ENCODE measurements around the gene KRTAP9-2.
"Not testable (repeated sequence)": the region's sequence is repeated elsewhere in the genome, so short reads cannot be mapped to it uniquely, and the experiment has no call there.

Gene KRTAP9-2

GRCh38 chr17:41271858-41272257, 45.4 kb downstream of the KRTAP9-2 start:
- TF ChIP-seq MAX (IDR thresholded peaks at IDR 0.05) (no peak), ZBTB7A (IDR thresholded peaks at IDR 0.05; ENCODE audit: low read depth) (no peak), USF1 (IDR thresholded peaks at IDR 0.05) (no peak), TEAD4 (IDR thresholded peaks at IDR 0.05) (no peak), CREB1 (IDR thresholded peaks at IDR 0.05; ENCODE audit: low read depth) (no peak), EGR1 (IDR thresholded peaks at IDR 0.05) (no peak), EP300 (IDR thresholded peaks at IDR 0.05; ENCODE audit: borderline replicate concordance) (no peak), YY1 (IDR thresholded peaks at IDR 0.05; ENCODE audit: low read depth) (no peak), TCF12 (IDR thresholded peaks at IDR 0.05; ENCODE audit: low read depth) (no peak), CEBPB (IDR thresholded peaks at IDR 0.05) (no peak), FOXM1 (IDR thresholded peaks at IDR 0.05; ENCODE audit: borderline replicate concordance, low read depth) (no peak), RAD21 (IDR thresholded peaks at IDR 0.05; ENCODE audit: low read depth) (no peak), TAF1 (IDR thresholded peaks at IDR 0.05; ENCODE audit: low read depth) (no peak), REST (IDR thresholded peaks at IDR 0.05; ENCODE audit: low read depth) (no peak), NFIC (IDR thresholded peaks at IDR 0.05) (no peak)

GRCh38 chr17:41275648-41276190, 49.3 kb downstream of the KRTAP9-2 start, which contains the start of gene KRTAP9-7:
TSS of gene KRTAP9-7 (plus strand) at chr17:41275698. CDS start at chr17:41275698, 0 bp downstream.
- not testable (repeated sequence) for TF ChIP-seq FOXM1 (IDR thresholded peaks at IDR 0.05; ENCODE audit: borderline replicate concordance, low read depth); MAX (IDR thresholded peaks at IDR 0.05); TCF12 (IDR thresholded peaks at IDR 0.05; ENCODE audit: low read depth)

Measured in Ishikawa (cell line).